Activated CD4-positive, alpha-beta memory T cell treated with anti-CD3 and anti-CD28 coated beads for 36 hours (primary cell): Measurements from ENCODE around the gene PCDHB12. TPM values are rescaled to one million over a fixed set of nuclear protein-coding genes. Genes with fewer than 3 reads are reported as not detected.
"Not testable (repeated sequence)": the region's sequence is repeated elsewhere in the genome, so short reads cannot be mapped to it uniquely, and the experiment has no call there.

Experiments used
- CTCF ChIA-PET: fragments of 350-600 bp; sonication (Branson Sonifier 250); formaldehyde crosslinking; loops from one replicate; lab custom pipeline; 2021; ENCODE audit warnings: antibody characterized with exemption, inconsistent platforms; lab: Charles Lee
- POLR2A ChIA-PET: fragments of 350-600 bp; sonication (Branson Sonifier 250); formaldehyde crosslinking; loops from one replicate; lab custom pipeline; 2021; ENCODE audit warnings: antibody characterized with exemption; lab: Charles Lee
- DNase-seq: peaks from one replicate; pipeline ENCODE4 v3.0.0-alpha.2; 2020
- H3K27ac Mint-ChIP-seq: one replicate; pipeline ENCODE4 v1.8.0; 2021; ENCODE audit warnings: mixed read lengths
- H3K27me3 Mint-ChIP-seq: one replicate; pipeline ENCODE4 v1.8.0; 2021; ENCODE audit warnings: mixed read lengths
- H3K36me3 Mint-ChIP-seq: one replicate; pipeline ENCODE4 v1.8.0; 2021; ENCODE audit warnings: mixed read lengths
- H3K4me1 Mint-ChIP-seq: one replicate; pipeline ENCODE4 v1.8.0; 2021; ENCODE audit warnings: low read depth, mixed read lengths
- H3K4me3 Mint-ChIP-seq: one replicate; pipeline ENCODE4 v1.8.0; 2021; ENCODE audit warnings: mild to moderate bottlenecking, mixed read lengths
- H3K9me3 Mint-ChIP-seq: one replicate; pipeline ENCODE4 v1.8.0; 2021; ENCODE audit warnings: mixed read lengths
- intact Hi-C: fragments of 100-400 bp; cut with micrococcal nuclease; formaldehyde crosslinking; loops from one replicate; pipeline ENCODE4 v1.15.1; 2023
- total RNA-seq, 2 experiments: library from RNA; stranded (reverse); gene quantifications; one replicate each; pipeline ENCODE4 v1.2.3, GENCODE V29; 2021

The PCDHB12 gene
- total RNA-seq, 2 experiments from 2014 or later, result not detected

DNA sequence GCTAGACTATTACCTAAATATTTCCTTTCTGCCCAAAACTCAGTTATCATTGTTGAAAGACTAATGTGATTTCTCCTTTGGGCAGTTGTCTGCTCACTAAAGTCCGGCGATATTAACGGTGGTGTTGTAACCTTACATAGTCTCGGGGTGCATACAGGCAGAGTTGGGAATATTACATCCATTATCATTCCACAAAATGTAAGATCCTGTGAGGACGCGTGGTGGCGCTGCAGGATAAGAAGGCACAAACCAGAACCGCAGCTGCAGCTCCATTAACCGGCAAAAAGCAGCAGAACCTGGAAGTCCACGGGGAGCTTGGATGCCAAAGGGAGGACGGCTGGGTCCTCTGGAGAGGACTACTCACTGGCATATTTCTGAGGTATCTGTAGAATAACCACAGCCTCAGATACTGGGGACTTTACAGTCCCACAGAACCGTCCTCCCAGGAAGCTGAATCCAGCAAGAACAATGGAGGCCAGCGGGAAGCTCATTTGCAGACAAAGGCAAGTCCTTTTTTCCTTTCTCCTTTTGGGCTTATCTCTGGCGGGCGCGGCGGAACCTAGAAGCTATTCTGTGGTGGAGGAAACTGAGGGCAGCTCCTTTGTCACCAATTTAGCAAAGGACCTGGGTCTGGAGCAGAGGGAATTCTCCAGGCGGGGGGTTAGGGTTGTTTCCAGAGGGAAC is 5.3 kb downstream of the PCDHB12 start, which contains the start of gene PCDHB13:
Gene PCDHB13, plus strand, starts transcription at position 264 of the 684 bp plus-strand sequence. Its CDS starts 205 bp downstream, at position 469.
- intact Hi-C loops, H3K4me3 Mint-ChIP-seq, H3K27ac Mint-ChIP-seq, H3K4me1 Mint-ChIP-seq, POLR2A ChIA-PET: not testable (repeated sequence)
- H3K9me3 Mint-ChIP-seq, result peaks cover 23% of the 10 kb centered on the region
- CTCF ChIA-PET, result interaction anchor here (1.0 kb wide), 1 partner anchor 107 kb away, joined by 3 read pairs; the partner anchor contains the start of gene TAF7
- H3K36me3 Mint-ChIP-seq, result peaks cover 12% of the 10 kb centered on the region
- H3K27me3 Mint-ChIP-seq, result peaks cover 44% of the 10 kb centered on the region
- peak; percentile 57 for DNase-seq

DNA sequence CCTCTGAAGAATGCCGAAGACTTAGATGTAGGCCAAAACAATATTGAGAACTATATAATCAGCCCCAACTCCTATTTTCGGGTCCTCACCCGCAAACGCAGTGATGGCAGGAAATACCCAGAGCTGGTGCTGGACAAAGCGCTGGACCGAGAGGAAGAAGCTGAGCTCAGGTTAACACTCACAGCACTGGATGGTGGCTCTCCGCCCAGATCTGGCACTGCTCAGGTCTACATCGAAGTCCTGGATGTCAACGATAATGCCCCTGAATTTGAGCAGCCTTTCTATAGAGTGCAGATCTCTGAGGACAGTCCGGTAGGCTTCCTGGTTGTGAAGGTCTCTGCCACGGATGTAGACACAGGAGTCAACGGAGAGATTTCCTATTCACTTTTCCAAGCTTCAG is 6.1 kb downstream of the PCDHB12 start:
- DNase-seq, POLR2A ChIA-PET, H3K27ac Mint-ChIP-seq, H3K4me1 Mint-ChIP-seq, intact Hi-C loops, H3K4me3 Mint-ChIP-seq: not testable (repeated sequence)
- CTCF ChIA-PET, result interaction anchor here (0.6 kb wide), 1 partner anchor 309 kb away, joined by 3 read pairs; no protein-coding TSS in a partner anchor
- Mint-ChIP-seq H3K9me3 (peaks cover 28% of the 10 kb centered on the region), H3K36me3 (peaks cover 12% of the 10 kb centered on the region), H3K27me3 (peaks cover 42% of the 10 kb centered on the region)

DNA sequence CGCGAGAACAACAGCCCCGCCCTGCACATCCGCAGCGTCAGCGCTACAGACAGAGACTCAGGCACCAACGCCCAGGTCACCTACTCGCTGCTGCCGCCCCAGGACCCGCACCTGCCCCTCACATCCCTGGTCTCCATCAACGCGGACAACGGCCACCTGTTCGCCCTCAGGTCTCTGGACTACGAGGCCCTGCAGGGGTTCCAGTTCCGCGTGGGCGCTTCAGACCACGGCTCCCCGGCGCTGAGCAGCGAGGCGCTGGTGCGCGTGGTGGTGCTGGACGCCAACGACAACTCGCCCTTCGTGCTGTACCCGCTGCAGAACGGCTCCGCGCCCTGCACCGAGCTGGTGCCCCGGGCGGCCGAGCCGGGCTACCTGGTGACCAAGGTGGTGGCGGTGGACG is 7.0 kb downstream of the PCDHB12 start:
- Mint-ChIP-seq H3K27me3 (peaks cover 44% of the 10 kb centered on the region), H3K9me3 (peaks cover 26% of the 10 kb centered on the region)
- H3K36me3 Mint-ChIP-seq, CTCF ChIA-PET, H3K4me1 Mint-ChIP-seq, H3K4me3 Mint-ChIP-seq, H3K27ac Mint-ChIP-seq, POLR2A ChIA-PET, DNase-seq, intact Hi-C loops: not testable (repeated sequence)

DNA sequence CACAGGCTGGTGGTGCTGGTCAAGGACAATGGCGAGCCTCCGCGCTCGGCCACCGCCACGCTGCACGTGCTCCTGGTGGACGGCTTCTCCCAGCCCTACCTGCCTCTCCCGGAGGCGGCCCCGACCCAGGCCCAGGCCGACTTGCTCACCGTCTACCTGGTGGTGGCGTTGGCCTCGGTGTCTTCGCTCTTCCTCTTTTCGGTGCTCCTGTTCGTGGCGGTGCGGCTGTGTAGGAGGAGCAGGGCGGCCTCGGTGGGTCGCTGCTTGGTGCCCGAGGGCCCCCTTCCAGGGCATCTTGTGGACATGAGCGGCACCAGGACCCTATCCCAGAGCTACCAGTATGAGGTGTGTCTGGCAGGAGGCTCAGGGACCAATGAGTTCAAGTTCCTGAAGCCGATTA is 7.5 kb downstream of the PCDHB12 start:
- H3K27ac Mint-ChIP-seq, CTCF ChIA-PET, POLR2A ChIA-PET, H3K4me3 Mint-ChIP-seq, DNase-seq, H3K36me3 Mint-ChIP-seq, H3K4me1 Mint-ChIP-seq, intact Hi-C loops: not testable (repeated sequence)
- Mint-ChIP-seq H3K9me3 (peaks cover 26% of the 10 kb centered on the region), H3K27me3 (peaks cover 44% of the 10 kb centered on the region)

DNA sequence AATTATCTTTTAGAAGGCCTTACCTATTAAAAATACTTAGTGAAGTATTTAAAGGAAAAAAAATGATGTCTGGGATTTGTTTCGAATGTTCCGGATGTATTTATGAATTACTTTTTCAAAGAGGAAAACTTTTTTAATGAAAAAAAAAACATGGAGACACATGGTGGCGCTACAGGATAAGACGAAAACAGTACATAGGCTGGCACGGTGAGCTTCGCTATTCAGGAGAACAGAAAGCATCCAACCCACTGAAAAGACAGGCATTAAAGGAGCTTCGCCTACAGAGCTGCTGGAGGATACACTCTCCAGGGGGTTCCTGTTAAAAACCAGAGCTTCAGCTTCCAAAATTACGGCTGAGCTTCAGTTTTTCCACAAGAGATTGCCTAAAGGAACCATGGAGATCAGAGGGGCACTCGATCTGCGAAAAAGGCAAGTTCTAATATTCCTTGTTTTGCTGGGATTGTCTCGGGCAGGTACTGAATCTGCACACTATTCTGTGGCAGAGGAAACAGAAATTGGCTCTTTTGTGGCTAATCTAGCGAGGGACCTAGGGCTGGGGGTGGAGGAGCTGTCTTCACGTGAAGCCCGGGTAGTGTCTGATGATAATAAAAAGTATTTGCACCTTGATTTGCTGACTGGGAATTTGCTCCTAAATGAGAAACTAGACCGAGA is 14.7 kb downstream of the PCDHB12 start, which contains the start of gene PCDHB14:
Gene PCDHB14, plus strand, starts transcription at position 232 of the 672 bp plus-strand sequence. Its CDS starts 163 bp downstream, at position 395.
- ChIA-PET CTCF (interaction anchor here (0.7 to 2.5 kb wide), 6 partner anchors 16 to 341 kb away, joined by 3 to 8 read pairs (median 3); partner anchors contain the start of gene PCDHGA1), POLR2A (no interaction called here)
- Mint-ChIP-seq H3K27ac (no peak within 1 kb of the TSS), H3K4me3 (no peak within 1 kb of the TSS), H3K4me1 (peaks cover 5% of the 10 kb centered on the region), H3K27me3 (peaks cover 46% of the 10 kb centered on the region), H3K9me3 (peaks cover 14% of the 10 kb centered on the region), H3K36me3 (peaks cover 7% of the 10 kb centered on the region)
- no peak for DNase-seq
- intact Hi-C loops, result loop anchor here (5.0 kb wide), 1 partner anchor 289 kb away; no protein-coding TSS in a partner anchor

DNA sequence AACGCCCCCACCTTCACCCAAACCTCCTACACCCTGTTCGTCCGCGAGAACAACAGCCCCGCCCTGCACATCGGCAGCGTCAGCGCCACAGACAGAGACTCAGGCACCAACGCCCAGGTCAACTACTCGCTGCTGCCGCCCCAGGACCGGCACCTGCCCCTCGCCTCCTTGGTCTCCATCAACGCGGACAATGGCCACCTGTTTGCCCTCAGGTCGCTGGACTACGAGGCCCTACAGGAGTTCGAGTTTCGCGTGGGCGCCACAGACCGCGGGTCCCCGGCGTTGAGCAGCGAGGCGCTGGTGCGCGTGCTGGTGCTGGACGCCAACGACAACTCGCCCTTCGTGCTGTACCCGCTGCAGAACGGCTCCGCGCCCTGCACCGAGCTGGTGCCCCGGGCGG is 16.3 kb downstream of the PCDHB12 start:
- H3K36me3 Mint-ChIP-seq, CTCF ChIA-PET: not testable (repeated sequence)
- intact Hi-C loops, result loop anchor here (5.0 kb wide), 1 partner anchor 287 kb away; no protein-coding TSS in a partner anchor

DNA sequence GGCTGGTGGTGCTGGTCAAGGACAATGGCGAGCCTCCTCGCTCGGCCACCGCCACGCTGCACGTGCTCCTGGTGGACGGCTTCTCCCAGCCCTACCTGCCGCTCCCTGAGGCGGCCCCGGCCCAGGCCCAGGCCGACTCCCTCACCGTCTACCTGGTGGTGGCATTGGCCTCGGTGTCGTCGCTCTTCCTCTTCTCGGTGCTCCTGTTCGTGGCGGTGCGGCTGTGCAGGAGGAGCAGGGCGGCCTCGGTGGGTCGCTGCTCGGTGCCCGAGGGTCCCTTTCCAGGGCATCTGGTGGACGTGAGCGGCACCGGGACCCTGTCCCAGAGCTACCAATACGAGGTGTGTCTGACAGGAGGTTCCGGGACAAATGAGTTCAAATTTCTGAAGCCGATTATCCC is 16.9 kb downstream of the PCDHB12 start:
- H3K36me3 Mint-ChIP-seq, POLR2A ChIA-PET, CTCF ChIA-PET, H3K4me1 Mint-ChIP-seq, intact Hi-C loops, H3K9me3 Mint-ChIP-seq, DNase-seq, H3K4me3 Mint-ChIP-seq, H3K27ac Mint-ChIP-seq: not testable (repeated sequence)
- peaks cover 35% of the 10 kb centered on the region for H3K27me3 Mint-ChIP-seq

More for the DNA sequence above, 16.3 kb downstream of the PCDHB12 start:
- DNase-seq, H3K4me3 Mint-ChIP-seq, H3K27ac Mint-ChIP-seq, H3K4me1 Mint-ChIP-seq, POLR2A ChIA-PET, H3K9me3 Mint-ChIP-seq: not testable (repeated sequence)
- peaks cover 41% of the 10 kb centered on the region for H3K27me3 Mint-ChIP-seq

DNA sequence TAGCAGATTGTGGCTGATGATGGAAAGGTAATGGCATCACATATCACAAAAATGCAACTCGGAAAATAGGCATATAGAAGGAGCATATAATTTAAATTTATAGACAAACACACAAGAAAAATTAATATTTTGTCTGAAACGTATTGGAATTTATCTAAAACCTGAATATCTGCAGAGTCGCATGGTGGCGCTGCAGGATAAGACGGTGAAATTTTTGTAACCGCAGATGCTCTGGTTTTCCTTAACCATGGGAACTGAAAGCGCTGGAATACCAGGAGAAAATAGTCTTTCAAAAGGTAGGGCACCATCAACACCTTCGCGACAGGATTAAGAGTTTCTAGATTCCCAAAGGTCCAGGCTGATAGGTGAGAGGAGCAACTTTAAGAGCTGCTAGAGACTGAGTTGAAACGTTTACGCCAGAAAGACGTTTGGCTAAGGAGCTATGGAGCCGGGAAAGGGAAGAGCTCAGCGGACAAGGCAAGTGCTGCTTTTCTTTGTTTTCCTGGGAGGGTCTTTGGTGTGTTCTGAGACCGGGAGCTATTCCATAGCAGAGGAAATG is 25.7 kb downstream of the PCDHB12 start:
- ChIA-PET CTCF (interaction anchor here (0.7 kb wide), 1 partner anchor 136 kb away, joined by 4 read pairs; the partner anchor contains the start of gene PCDHGB3), POLR2A (no interaction called here)
- DNase-seq, result no peak
- H3K36me3 Mint-ChIP-seq, result peaks cover 21% of the 10 kb centered on the region
- H3K4me3 Mint-ChIP-seq, result no peak overlapping the region
- no peak overlapping the region for H3K27ac Mint-ChIP-seq
- H3K27me3 Mint-ChIP-seq, result peaks cover 29% of the 10 kb centered on the region
- intact Hi-C loops, result no loop called here
- no peaks in the 10 kb centered on the region for H3K4me1 Mint-ChIP-seq
- peaks cover 30% of the 10 kb centered on the region for H3K9me3 Mint-ChIP-seq

DNA sequence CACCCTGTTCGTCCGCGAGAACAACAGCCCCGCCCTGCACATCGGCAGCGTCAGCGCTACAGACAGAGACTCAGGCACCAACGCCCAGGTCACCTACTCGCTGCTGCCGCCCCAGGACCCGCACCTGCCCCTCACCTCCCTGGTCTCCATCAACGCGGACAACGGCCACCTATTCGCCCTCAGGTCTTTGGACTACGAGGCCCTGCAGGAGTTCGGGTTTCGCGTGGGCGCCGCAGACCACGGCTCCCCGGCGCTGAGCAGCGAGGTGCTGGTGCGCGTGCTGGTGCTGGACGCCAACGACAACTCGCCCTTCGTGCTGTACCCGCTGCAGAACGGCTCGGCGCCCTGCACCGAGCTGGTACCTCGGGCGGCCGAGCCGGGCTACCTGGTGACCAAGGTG is 27.4 kb downstream of the PCDHB12 start:
- H3K4me1 Mint-ChIP-seq, H3K4me3 Mint-ChIP-seq, DNase-seq, POLR2A ChIA-PET, intact Hi-C loops, H3K27ac Mint-ChIP-seq, CTCF ChIA-PET: not testable (repeated sequence)
- Mint-ChIP-seq H3K27me3 (peaks cover 45% of the 10 kb centered on the region), H3K9me3 (peaks cover 45% of the 10 kb centered on the region), H3K36me3 (peaks cover 32% of the 10 kb centered on the region)

DNA sequence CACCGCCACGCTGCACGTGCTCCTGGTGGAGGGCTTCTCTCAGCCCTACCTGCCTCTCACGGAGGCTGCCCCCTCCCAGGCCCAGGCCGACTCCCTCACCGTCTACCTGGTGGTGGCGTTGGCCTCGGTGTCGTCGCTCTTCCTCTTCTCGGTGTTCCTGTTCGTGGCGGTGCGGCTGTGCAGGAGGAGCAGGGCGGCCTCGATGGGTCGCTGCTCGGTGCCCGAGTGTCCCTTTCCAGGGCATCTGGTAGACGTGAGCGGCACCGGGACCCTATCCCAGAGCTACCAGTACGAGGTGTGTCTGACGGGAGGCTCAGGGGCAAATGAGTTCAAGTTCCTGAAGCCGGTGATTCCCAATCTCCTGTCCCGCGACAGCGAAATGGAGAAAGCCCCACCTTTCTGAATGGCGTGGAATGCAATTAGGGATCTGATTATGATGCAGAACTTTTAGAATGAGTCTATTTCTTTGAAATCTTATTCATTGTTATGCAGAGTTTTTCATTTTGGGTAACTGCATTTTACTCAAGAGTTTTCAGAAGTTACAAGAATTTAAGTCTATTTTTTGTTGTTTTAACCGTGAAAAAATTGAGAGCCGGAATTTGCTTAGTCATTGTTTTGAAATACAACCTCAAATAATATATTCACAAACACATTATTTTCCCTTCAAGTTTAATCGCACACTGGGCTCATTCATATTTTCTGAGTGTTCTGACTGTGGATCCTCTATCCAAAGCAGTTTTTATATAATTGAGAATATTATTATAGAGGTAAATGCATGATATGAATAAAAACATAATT is 28.2 kb downstream of the PCDHB12 start:
- Mint-ChIP-seq H3K4me3 (no peak overlapping the region), H3K4me1 (no peaks in the 10 kb centered on the region), H3K27me3 (peaks cover 48% of the 10 kb centered on the region), H3K27ac (no peak overlapping the region), H3K9me3 (peaks cover 45% of the 10 kb centered on the region), H3K36me3 (peaks cover 33% of the 10 kb centered on the region)
- CTCF ChIA-PET, result no interaction called here
- intact Hi-C loops, result no loop called here
- POLR2A ChIA-PET, result no interaction called here
- DNase-seq, result no peak

DNA sequence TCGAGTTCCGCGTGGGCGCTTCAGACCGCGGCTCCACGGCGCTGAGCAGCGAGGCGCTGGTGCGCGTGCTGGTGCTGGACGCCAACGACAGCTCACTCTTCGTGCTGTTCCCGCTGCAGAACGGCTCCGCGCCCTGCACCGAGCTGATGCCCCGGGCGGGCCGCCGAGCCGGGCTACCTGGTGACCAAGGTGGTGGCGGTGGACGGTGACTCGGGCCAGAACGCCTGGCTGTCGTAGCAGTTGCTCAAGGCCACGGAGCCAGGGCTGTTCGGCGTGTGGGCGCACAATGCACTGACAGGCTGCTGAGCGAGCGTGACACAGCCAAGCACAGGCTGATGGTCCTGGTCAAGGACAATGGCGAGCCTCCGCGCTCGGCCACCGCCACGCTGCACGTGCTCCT is 33.0 kb downstream of the PCDHB12 start:
- CTCF ChIA-PET, result no interaction called here
- H3K9me3 Mint-ChIP-seq, result peaks cover 61% of the 10 kb centered on the region
- DNase-seq, result no peak
- H3K27me3 Mint-ChIP-seq, result peaks cover 46% of the 10 kb centered on the region
- intact Hi-C loops, result no loop called here
- H3K4me1 Mint-ChIP-seq, result no peaks in the 10 kb centered on the region
- no peak overlapping the region for H3K4me3 Mint-ChIP-seq
- POLR2A ChIA-PET, result no interaction called here
- peaks cover 41% of the 10 kb centered on the region for H3K36me3 Mint-ChIP-seq
- no peak overlapping the region for H3K27ac Mint-ChIP-seq
